Spleen (tissue), 11 donors: Measurements from ENCODE around the gene STUM. TPM values are rescaled to one million over a fixed set of nuclear protein-coding genes. Genes with fewer than 3 reads are reported as not detected.
"Not testable (repeated sequence)": the region's sequence is repeated elsewhere in the genome, so short reads cannot be mapped to it uniquely, and the experiment has no call there.

Experiments used
- DNase-seq: peaks from one replicate; pipeline ENCODE4 v3.0.0-alpha.2; 2020
- H3K27ac ChIP-seq, 8 donors: fragments of 200-600 bp; sonication (generic) in 7 of 8; 1 replicate in 4 of 8; 2 replicates in 4 of 8; pipeline versions ENCODE4 v1.5.0 to v1.8.0; 2016 to 2021; ENCODE audit warnings: inconsistent platforms in 4 of 8, mild to moderate bottlenecking in 4 of 8, moderate library complexity in 1 of 8
- H3K27me3 ChIP-seq, 7 donors: fragments of 200-600 bp; sonication (generic) in 6 of 7; replicated peaks in 1 of 7; 1 replicate in 4 of 7; 2 replicates in 3 of 7; pipeline versions ENCODE4 v1.5.0 to v1.8.0; 2016 to 2021; ENCODE audit warnings: inconsistent platforms in 3 of 7, mild to moderate bottlenecking in 1 of 7
- H3K36me3 ChIP-seq, 6 donors: fragments of 200-600 bp; sonication (generic) in 5 of 6; 1 replicate in 4 of 6; 2 replicates in 2 of 6; pipeline versions ENCODE4 v1.5.0 to v1.8.0; 2016 to 2021; ENCODE audit warnings: inconsistent platforms in 2 of 6
- H3K4me1 ChIP-seq, 6 donors: fragments of 200-600 bp; sonication (generic) in 5 of 6; 1 replicate in 3 of 6; 2 replicates in 3 of 6; pipeline versions ENCODE4 v1.5.0 to v1.8.0; 2016 to 2021; ENCODE audit warnings: inconsistent platforms in 3 of 6
- H3K4me3 ChIP-seq, 8 donors: fragments of 200-600 bp; sonication (generic) in 7 of 8; 1 replicate in 4 of 8; 2 replicates in 4 of 8; pipeline versions ENCODE4 v1.5.0 to v1.8.0; 2016 to 2021; ENCODE audit warnings: inconsistent platforms in 4 of 8, mild to moderate bottlenecking in 4 of 8, moderate library complexity in 2 of 8
- H3K9me3 ChIP-seq, 8 donors: fragments of 200-600 bp; sonication (generic) in 7 of 8; 1 replicate in 4 of 8; 2 replicates in 4 of 8; pipeline versions ENCODE4 v1.5.0 to v1.8.0; 2016 to 2021; ENCODE audit warnings: inconsistent platforms in 4 of 8
- POLR2A ChIP-seq, 3 donors: fragments of 450-650 bp; IDR thresholded peaks; one replicate each; pipeline ENCODE4 v1.5.1; 2017; ENCODE audit warnings: antibody characterized with exemption in 3 of 3, mild to moderate bottlenecking in 1 of 3
- POLR2AphosphoS5 ChIP-seq, 3 donors: sonication (generic); formaldehyde crosslinking; IDR thresholded peaks; one replicate each; pipeline ENCODE4 v1.5.1; 2017; ENCODE audit warnings: antibody characterized with exemption in 3 of 3
- WGBS, 5 donors: extraction: QIAGEN DNeasy Blood & Tissue Kit in 3 of 5; methylation state at CpG; one replicate each; pipeline versions ENCODE4 v1.1.5 to v1.1.7; 2013 to 2018; 5-methylcytosine and 5-hydroxymethylcytosine counted together
- intact Hi-C: fragments of 100-400 bp; cut with DNase I; formaldehyde crosslinking; loops from one replicate; pipeline ENCODE4 v1.15.0; 2023; ENCODE audit warnings: low total_unique reads
- polyA plus RNA-seq, 3 donors: library from polyadenylated mRNA; stranded (reverse); fragments of 200-250 nt; gene quantifications; one replicate each; pipeline ENCODE4 v1.2.1, GENCODE V29; 2013
- total RNA-seq, 7 donors: library from RNA; depleted of rRNA in 3 of 7; stranded (reverse); fragments of >200 nt in 3 of 7; fragmentation: NEBNext Ultra II Directional in 4 of 7; extraction: Animal tissue kit (Norgen Biotek cat#: 25700) in 4 of 7; gene quantifications; one replicate each; pipeline versions ENCODE4 v1.1.0 to v1.2.1, GENCODE V29; 2016 to 2021
- TF ChIP-seq, protein P1 (sequence below), 11 experiments: fragments of 200-600 bp in 7 of 11; fragments of 450-650 bp in 4 of 11; sonication (generic) in 4 of 11; IDR thresholded peaks in 8 of 11; conservative IDR thresholded peaks in 3 of 11; 1 replicate in 7 of 11; 2 replicates in 4 of 11; pipeline versions ENCODE4 v1.4.0 to v1.8.0; 2016 to 2021; ENCODE audit warnings: antibody characterized with exemption in 11 of 11, inconsistent platforms in 4 of 11, mild to moderate bottlenecking in 1 of 11
- donor health status: healthy with polysubstance abuse.
- donor health status: DM: no; HTN: no; CAD: no; lungs with moderate emphysema.
- donor health status: DM: no; HTN: no; CAD: no.
- donor health status: Bipolar disorder and iron deficiency.
- donor health status: healthy.
- donor health status: DM: no; HTN: no; CAD: no.
- donor health status: DM: yes; HTN: yes; CAD: no.

The STUM gene
- total and polyA plus RNA-seq, 10 donors, result 0.11 to 2.8 (median 0.49) TPM

DNA sequence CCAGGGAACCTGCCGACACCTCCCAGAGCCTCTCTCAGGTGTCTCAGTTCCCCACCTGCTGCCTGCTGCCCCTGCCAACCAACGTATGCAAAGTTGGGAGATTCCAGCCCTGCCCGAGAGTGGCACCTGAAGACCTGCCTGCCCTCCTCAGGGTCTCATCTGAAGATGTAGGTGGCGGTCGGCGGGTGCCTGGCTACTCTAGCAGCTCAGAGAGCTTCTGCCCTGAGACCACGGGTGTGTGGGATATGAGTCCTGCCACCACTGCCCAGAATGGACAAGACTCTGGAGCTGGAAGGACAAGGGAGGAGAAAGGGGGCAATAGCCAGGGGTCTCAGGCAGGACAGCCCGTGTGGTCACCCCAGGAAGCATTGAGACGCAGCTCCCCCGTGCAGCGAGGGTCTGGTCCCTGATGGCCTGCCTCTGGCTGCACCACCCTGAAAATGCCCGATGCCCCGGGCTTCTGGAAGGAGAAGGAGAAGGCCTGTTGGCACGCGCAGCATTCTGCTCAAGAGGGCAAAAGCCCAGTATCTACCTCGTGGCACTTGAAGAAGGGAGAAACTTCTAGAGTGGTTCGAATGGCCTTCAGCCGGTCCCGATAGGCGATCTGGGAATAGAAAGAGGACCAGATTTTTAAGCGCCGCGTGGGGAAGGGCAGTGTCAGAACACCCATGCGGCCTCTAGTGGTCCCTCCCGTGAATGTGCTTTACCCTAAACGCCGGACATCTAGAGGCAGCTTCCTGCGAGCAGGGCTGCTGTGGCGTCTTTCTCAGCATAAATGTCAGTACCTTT is 88.8 kb downstream of the STUM start:
- peaks cover 19 to 90% (median 60%) of the 10 kb centered on the region in 6 donors for H3K4me1 ChIP-seq
- WGBS, 5 donors, result 69 to 81% (median 78%) methylated on average over 18 to 29 of the region's 29 CpGs
- H3K27me3 ChIP-seq, result no peaks in the 10 kb centered on the region
- no peak for TF ChIP-seq POLR2A (IDR thresholded peaks at IDR 0.05)
- TF ChIP-seq, protein P1, sequence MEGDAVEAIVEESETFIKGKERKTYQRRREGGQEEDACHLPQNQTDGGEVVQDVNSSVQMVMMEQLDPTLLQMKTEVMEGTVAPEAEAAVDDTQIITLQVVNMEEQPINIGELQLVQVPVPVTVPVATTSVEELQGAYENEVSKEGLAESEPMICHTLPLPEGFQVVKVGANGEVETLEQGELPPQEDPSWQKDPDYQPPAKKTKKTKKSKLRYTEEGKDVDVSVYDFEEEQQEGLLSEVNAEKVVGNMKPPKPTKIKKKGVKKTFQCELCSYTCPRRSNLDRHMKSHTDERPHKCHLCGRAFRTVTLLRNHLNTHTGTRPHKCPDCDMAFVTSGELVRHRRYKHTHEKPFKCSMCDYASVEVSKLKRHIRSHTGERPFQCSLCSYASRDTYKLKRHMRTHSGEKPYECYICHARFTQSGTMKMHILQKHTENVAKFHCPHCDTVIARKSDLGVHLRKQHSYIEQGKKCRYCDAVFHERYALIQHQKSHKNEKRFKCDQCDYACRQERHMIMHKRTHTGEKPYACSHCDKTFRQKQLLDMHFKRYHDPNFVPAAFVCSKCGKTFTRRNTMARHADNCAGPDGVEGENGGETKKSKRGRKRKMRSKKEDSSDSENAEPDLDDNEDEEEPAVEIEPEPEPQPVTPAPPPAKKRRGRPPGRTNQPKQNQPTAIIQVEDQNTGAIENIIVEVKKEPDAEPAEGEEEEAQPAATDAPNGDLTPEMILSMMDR (IDR thresholded peaks at IDR 0.05 in 8 of 11, conservative IDR thresholded peaks at IDR 0.05 in 3 of 11), result peak in 8 of 11 experiments; percentile 25 to 48 (median 36)
- TF ChIP-seq POLR2AphosphoS5 (IDR thresholded peaks at IDR 0.05), result peak in 1 of 3 donors; percentile 25
- H3K27ac ChIP-seq, result peak overlapping the region in 4 of 8 donors; percentile 30 to 62 (median 46)
- no peaks in the 10 kb centered on the region for H3K9me3 ChIP-seq
- H3K4me3 ChIP-seq, result no peak overlapping the region
- intact Hi-C loops, result no loop called here
- DNase-seq, result peak; percentile 71
- H3K36me3 ChIP-seq, result peaks cover 3 to 100% (median 78%) of the 10 kb centered on the region in 6 donors

DNA sequence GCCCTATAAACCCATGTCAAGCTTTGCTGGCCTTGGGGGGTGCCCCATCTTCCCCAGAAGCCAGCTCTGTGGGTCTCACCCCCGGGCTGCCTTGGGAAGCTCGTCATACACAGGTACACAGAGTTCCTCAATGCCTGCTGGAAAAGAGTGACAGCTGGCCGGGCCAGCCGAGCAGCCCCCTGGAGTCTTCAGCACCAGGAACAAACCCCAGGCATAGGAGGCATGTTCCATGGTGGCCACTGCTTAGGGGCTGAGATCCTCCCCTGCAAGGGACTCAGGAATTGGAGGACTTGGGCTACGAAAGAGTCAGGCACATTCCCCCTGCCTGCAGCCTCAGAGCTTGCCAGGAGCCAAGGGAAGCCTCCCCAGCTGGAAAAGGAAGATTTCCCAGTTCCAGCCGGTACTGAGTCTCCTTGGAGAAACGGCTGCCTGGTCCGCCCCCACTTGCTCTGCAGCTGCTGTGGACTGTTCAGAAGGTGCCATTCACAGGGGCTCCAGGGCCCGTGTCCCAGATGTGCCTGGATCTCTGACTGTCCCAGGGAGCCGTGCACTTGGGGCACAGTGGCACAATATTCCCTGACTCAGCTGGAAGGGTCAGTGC is 89.5 kb downstream of the STUM start:
- Histone ChIP-seq H3K4me3 (no peak overlapping the region), H3K4me1 (peaks cover 20 to 90% (median 60%) of the 10 kb centered on the region in 6 donors), H3K36me3 (peaks cover 3 to 99% (median 74%) of the 10 kb centered on the region in 6 donors), H3K9me3 (no peaks in the 10 kb centered on the region), H3K27ac (peak overlapping the region in 4 of 8 donors; percentile 30 to 62 (median 46)), H3K27me3 (no peaks in the 10 kb centered on the region)
- DNase-seq, result peak; percentile 71
- intact Hi-C loops, result no loop called here
- 72 to 82% (median 75%) methylated on average over 6 to 10 of the region's 10 CpGs for WGBS, 5 donors
- TF ChIP-seq, protein P1 (IDR thresholded peaks at IDR 0.05 in 8 of 11, conservative IDR thresholded peaks at IDR 0.05 in 3 of 11), result peak in 2 of 11 experiments; percentile 3 to 20
- no peak for TF ChIP-seq POLR2A (IDR thresholded peaks at IDR 0.05)
- peak in 1 of 3 donors; percentile 27 for TF ChIP-seq POLR2AphosphoS5 (IDR thresholded peaks at IDR 0.05)

DNA sequence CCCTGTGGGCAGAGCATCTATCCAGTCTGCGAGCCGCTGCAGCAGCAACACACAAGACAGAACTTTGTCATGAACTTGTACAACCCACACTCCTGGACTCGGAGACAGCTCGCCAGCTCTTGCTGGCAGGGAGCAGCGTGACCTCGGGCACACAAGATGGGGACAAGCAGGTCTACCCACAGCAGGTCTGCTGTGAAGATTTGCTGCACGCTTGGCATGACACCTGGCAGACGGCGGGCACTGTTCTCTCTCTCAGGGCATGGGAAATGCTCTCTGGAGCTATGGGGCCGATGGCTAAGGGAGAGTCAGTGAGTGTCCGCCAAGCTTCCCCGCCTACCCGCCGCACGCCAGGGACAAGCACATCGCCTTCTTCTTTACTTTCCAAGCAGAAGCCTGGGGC is 90.0 kb downstream of the STUM start:
- WGBS, 5 donors, result 87 to 95% (median 91%) methylated on average over 16 of the region's 16 CpGs
- DNase-seq, result peak; percentile 66
- H3K9me3 ChIP-seq, result no peaks in the 10 kb centered on the region
- H3K36me3 ChIP-seq, result peaks cover 3 to 94% (median 72%) of the 10 kb centered on the region in 6 donors
- intact Hi-C loops, result no loop called here
- TF ChIP-seq, protein P1 (IDR thresholded peaks at IDR 0.05 in 8 of 11, conservative IDR thresholded peaks at IDR 0.05 in 3 of 11), result no peak
- no peak for TF ChIP-seq POLR2A (IDR thresholded peaks at IDR 0.05)
- TF ChIP-seq POLR2AphosphoS5 (IDR thresholded peaks at IDR 0.05), result peak in 2 of 3 donors; percentile 8 to 33
- peak overlapping the region in 3 of 8 donors; percentile 46 to 62 (median 47) for H3K27ac ChIP-seq
- no peak overlapping the region for H3K4me3 ChIP-seq
- no peaks in the 10 kb centered on the region for H3K27me3 ChIP-seq
- peaks cover 20 to 90% (median 60%) of the 10 kb centered on the region in 6 donors for H3K4me1 ChIP-seq

DNA sequence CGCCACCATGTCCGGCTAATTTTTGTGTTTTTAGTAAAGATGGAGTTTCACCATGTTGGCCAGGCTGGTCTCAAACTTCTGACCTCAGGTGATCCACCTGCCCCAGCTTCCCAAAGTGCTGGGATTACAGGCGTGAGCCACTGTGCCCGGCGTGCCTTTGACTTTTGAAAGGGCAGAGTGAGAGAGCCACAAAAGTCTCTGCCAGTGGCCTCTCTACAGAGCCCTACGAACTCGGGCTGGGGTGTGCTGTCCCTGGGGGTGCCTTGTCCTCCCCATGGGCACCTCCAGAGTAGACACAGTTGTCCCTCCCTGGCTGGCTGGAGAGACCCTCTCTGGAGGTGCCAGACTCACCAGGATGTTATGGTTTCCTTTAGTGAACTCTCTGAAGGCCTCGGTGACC is 90.6 kb downstream of the STUM start:
- peak; percentile 61 for DNase-seq
- H3K36me3 ChIP-seq, result peaks cover 3 to 91% (median 70%) of the 10 kb centered on the region in 6 donors
- intact Hi-C loops, result not testable (repeated sequence)

More for the DNA sequence above, 90.6 kb downstream of the STUM start:
- H3K27me3 ChIP-seq, H3K4me3 ChIP-seq, H3K9me3 ChIP-seq: not testable (repeated sequence)
- Histone ChIP-seq H3K4me1 (peaks cover 19 to 90% (median 60%) of the 10 kb centered on the region in 6 donors), H3K27ac (peak overlapping the region in 1 of 8 donors; percentile 15)
- 89 to 95% (median 94%) methylated on average over 7 to 8 of the region's 8 CpGs for WGBS, 5 donors
